ENCODE results near the gene SH3TC2.

DNA sequence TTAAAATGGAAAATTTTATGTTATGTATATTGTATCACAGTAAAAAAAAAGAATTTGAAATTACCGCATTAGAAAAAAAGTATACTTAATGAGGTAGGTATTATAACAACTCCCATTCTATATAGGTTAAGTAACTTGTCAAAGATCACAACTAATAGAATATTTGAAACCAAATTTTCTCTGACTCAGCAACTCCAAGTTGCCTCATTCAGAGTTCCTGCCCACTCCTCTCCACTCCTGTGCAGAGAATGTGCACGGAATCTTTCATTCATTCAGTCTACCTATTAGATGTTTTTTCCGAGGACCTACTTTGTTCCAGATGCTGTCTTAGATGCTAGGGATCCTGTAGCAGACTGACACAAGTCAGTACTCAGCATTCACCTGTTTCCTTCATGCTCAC, 15.4 kb downstream of the SH3TC2 start:
- TF ChIP-seq, protein P1, sequence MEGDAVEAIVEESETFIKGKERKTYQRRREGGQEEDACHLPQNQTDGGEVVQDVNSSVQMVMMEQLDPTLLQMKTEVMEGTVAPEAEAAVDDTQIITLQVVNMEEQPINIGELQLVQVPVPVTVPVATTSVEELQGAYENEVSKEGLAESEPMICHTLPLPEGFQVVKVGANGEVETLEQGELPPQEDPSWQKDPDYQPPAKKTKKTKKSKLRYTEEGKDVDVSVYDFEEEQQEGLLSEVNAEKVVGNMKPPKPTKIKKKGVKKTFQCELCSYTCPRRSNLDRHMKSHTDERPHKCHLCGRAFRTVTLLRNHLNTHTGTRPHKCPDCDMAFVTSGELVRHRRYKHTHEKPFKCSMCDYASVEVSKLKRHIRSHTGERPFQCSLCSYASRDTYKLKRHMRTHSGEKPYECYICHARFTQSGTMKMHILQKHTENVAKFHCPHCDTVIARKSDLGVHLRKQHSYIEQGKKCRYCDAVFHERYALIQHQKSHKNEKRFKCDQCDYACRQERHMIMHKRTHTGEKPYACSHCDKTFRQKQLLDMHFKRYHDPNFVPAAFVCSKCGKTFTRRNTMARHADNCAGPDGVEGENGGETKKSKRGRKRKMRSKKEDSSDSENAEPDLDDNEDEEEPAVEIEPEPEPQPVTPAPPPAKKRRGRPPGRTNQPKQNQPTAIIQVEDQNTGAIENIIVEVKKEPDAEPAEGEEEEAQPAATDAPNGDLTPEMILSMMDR (tag by site-specific recombination; IDR thresholded peaks at IDR 0.05) = no peak
- TF ChIP-seq ZNF660 (tag by site-specific recombination; IDR thresholded peaks at IDR 0.05) = no peak

All from HEK293 (cell line).